NCI-H524 treated with DMSO at 0.1 percent for 48 hours (cell line): ENCODE results near the gene PRSS38.

Experiments used
- DNase-seq: peaks from one replicate; lab custom pipeline; 2025; lab: John Stamatoyannopoulos, UW

PRSS38 gene

GRCh38 chr1:227886993-227887696 lies 71.7 kb downstream of the PRSS38 start:
- DNase-seq: no peak

DNA sequence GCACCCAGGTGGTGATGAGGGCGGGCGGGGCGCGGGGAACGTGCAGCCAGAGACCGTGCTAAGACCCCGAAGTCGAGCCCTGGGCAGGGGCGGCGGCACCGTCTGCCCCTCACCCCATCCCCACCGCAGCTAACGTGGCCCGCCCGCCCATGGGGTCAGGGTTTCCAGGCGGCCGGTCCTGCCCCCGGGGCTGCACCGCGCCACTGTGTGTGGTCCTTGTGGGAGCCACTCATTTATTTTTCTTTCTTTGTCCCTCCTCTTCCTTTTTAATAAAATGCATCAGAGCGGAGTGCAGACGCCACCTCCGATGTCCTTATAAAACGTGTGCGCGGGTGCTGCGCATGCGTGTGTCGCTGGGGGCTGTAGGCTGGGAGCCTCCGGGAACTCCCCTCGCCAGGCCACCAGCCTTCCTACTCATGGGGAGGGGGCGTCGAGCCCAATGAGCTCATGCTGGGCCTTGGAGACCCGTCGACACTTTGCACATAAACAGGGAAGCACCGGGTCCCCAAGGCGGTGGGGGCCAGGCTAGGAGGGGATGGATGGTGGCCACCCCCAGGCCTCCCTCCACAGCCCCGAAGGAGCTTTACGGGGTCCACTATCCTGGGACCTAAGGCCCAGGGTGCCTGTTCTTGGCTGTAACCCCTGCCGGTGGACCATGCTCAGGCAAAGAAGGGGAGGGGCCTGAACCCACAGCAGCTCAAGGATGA lies 72.4 kb downstream of the PRSS38 start:
- DNase-seq: no peak

GRCh38 chr1:227888404-227889046 lies 73.0 kb downstream of the PRSS38 start:
- DNase-seq: no peak

- DNase-seq: no peak
Observed at GRCh38 chr1:227889047-227889862, 73.8 kb downstream of the PRSS38 start.

DNA sequence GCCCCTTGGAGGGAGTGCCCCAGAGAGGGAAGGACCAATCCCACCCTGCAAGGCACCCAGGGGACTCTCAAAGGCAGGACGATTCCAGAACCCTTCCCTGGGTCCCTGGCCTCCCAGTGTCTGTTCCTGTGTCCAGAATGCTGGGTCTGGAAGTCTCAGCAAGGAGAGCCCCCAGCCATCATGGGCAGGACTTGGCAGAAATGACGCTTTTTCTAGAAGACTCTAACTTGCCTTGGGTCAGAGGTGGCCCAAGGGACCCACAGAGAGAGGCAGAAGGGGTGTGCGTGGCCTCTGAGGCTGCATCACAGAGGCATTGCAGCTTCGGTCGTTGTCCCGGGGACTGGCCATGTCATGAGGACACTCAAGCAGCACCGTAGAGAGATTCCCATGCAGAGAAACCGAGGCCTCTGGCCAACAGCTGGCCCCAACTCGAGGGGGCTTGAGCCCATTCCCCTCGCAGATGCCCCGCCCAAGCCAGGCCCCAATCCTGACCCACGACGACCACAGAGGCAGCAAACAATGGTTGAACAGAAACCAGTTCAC lies 74.5 kb downstream of the PRSS38 start:
- no peak for DNase-seq

GRCh38 chr1:227890451-227891222 lies 75.2 kb downstream of the PRSS38 start:
- no peak for DNase-seq

DNA sequence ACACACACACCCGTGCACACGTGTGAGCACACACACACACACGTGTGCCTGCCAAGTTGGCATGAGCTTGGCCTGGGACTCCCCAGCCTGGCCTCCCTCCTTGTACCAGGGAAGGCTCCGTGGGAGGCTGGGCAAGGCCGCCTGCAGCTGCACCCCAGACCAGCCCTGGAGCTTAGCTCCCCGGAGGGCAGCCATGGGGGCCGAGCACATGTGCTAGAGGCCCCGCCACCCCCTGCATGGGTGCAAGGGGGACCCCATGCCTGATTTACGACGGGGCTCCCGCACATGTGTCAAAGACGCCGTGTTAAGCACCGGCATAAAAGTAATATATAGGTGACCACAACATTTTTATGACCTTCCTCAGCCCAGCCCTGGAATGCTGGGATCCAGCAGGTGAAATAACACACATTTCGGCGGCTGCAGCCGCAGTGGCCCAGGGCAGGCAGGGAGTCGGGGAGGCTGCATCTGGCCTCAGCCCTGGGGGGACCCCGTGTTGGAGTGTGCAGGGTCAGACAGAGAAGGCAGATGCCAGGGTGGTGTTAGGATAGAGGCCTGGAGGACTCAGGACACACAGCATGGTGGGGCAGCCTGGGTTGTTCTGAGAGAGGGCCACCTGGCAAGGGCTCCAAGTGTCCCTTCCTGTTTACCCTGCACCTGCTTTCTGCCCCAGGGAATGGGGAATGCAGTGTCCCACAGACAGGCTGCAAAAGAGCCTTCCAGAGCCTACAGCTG lies 75.9 kb downstream of the PRSS38 start:
- DNase-seq: no peak

- no peak for DNase-seq
Observed at GRCh38 chr1:227891955-227892488, 76.5 kb downstream of the PRSS38 start.

DNA sequence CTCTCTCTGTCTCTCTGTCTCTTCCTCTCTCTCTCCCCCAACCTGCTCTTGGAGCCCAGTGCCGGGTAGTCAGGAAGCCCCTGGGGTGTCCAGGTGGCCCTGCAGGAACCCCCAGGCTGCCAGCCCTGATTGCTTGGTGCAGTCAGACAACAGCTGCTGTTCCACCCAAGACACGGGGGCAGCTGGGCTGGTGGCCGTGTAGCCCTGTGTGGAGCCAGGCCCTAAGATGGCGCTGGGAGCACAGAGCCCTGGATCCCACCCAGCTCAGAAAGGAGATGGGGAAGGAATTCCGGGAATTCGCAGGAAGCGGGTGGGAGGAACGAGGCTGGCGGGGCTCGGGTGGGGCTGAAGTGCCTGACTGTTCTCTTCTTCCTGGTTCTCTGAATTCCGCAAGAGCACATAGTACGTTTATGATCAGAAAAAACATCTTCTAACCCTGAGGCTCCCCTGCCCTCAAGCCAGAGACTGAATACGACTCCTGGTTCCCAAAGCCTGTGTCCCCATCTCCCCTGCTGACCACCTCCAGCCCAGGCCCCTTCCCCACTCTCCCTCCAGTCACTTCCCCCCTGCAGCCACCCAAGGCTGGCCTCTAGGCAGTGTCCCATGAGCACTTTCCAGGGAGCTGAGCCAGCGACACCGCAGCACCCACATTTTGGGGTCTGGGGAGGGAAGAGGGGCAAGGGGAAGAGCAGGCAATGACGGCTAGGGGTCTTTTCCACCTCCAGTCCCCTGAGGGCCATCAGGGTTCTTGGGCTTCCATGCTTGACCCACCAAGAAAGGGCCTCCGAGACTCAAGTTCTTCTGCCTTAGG lies 77.2 kb downstream of the PRSS38 start:
- DNase-seq: no peak

- DNase-seq: no peak
Observed at GRCh38 chr1:227893300-227893948, 77.9 kb downstream of the PRSS38 start.

- DNase-seq: no peak
Observed at GRCh38 chr1:227893949-227894721, 78.7 kb downstream of the PRSS38 start.

DNA sequence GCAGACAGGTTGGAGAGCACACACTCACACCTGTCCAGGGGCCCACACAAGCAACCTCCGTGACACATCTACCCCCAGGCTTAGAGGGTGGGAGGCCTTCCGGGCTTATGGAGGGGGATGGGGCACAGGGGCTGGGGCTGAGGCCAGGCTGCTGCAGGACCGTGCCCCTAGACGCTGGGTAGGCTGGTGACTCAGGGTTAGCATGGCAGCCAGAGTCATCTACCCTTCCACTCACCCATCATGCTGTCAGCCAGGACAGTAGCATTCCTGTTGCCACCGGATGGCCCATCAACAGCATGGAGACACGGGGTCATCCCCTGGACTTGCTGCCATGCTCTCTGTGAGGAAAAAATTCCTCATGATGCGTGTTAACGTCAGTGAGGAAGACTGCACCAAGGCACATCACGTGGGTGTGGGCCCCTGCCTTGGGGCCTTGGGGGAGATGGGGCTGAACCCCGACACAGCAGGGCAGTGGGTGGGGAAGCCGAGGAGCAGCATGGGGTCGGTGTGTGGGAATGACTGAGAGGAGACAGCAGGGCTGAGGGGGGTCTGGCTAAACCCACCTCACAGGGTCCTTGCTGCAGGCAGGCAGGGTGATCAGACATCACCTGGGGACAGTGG lies 79.5 kb downstream of the PRSS38 start:
- DNase-seq: no peak
